ENCODE results near the gene TSLP. TPM values are rescaled to one million over a fixed set of nuclear protein-coding genes. Genes with fewer than 3 reads are reported as not detected.

The TSLP gene
- total RNA-seq, 1 experiment from 2014 or later = 1.3 TPM

DNA sequence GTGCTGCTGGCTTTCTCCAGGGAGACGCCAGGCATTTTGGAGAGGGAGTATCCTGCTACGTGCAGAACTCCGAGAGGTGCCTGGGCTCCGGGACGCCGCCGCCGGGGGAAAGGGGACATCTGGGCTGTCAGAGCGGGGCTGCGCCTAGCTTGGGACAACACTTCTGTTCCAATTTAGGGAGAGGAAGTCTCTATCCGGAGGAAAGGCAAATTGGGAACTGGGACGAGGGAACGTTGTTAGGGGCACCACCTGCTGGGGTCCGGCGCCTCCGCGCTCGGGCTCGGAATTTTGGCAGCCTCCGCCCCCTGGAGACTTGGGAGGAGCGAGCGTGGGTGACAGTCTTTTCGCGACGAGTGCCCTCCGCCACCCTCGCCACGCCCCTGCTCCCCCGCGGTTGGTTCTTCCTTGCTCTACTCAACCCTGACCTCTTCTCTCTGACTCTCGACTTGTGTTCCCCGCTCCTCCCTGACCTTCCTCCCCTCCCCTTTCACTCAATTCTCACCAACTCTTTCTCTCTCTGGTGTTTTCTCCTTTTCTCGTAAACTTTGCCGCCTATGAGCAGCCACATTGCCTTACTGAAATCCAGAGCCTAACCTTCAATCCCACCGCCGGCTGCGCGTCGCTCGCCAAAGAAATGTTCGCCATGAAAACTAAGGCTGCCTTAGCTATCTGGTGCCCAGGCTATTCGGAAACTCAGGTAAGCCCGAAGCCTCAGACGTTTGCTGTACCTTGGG is 1.6 kb downstream of the TSLP start:
- intact Hi-C loops (cut with micrococcal nuclease; ENCODE audit: unreplicated experiment) = no loop called here
- Histone ChIP-seq H3K27me3 (replicated peaks; ENCODE audit: insufficient read depth, low read depth, low read length, poor library complexity) (peaks cover 48% of the 10 kb centered on the region), H3K27ac (ENCODE audit: low read depth, low read length, poor library complexity, severe bottlenecking) (no peak overlapping the region), H3K36me3 (ENCODE audit: insufficient read depth, low read length, poor library complexity, severe bottlenecking) (no peaks in the 10 kb centered on the region), H3K4me1 (ENCODE audit: insufficient read depth, low read length, poor library complexity, severe bottlenecking) (peaks cover 6% of the 10 kb centered on the region), H3K9me3 (ENCODE audit: low read depth, low read length, poor library complexity, severe bottlenecking) (no peaks in the 10 kb centered on the region), H3K4me3 (ENCODE audit: low read depth, low read length, poor library complexity, severe bottlenecking) (peak overlapping the region; percentile 57)
- DNase-seq (ENCODE audit: low spot score) = peak; percentile 85
- BruUV-seq (replicated peaks) = no TSS peak
- CTCF ChIA-PET = no interaction called here
- TF ChIP-seq CTCF (conservative IDR thresholded peaks at IDR 0.05; ENCODE audit: low read depth, low read length) = no peak
- TF ChIP-seq EZH2 (IDR thresholded peaks at IDR 0.05; ENCODE audit: borderline replicate concordance, low read depth, low read length, poor library complexity, severe bottlenecking) = no peak
- POLR2A ChIA-PET (ENCODE audit: low non-redundant PET) = no interaction called here

DNA sequence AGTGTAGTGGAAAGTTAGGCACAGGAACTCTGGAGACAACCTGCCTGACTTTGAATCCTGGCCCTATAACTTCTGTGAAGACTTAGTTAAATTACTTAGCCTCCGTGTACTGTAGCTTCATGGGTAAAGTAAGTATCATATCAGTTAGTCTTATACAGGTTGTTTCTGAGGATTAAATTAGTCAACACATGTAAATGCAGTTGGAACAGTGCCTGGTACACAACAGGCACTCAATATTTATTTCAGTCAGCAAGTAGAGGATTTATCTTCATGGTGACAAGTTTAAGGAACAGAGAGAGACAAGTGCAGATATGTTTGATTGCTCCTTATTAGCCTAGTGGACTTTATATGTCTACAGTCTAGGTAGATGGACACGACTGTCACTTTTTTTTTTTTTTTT is 2.7 kb downstream of the TSLP start:
- no peak for DNase-seq (ENCODE audit: low spot score)
- CTCF ChIA-PET = no interaction called here
- no peak for TF ChIP-seq EZH2 (IDR thresholded peaks at IDR 0.05; ENCODE audit: borderline replicate concordance, low read depth, low read length, poor library complexity, severe bottlenecking)
- TF ChIP-seq CTCF (conservative IDR thresholded peaks at IDR 0.05; ENCODE audit: low read depth, low read length) = no peak
- H3K27me3 ChIP-seq (replicated peaks; ENCODE audit: insufficient read depth, low read depth, low read length, poor library complexity) = peaks cover 37% of the 10 kb centered on the region
- peak overlapping the region; percentile 57 for H3K4me3 ChIP-seq (ENCODE audit: low read depth, low read length, poor library complexity, severe bottlenecking)
- no TSS peak for BruUV-seq (replicated peaks)
- H3K27ac ChIP-seq (ENCODE audit: low read depth, low read length, poor library complexity, severe bottlenecking) = no peak overlapping the region
- POLR2A ChIA-PET (ENCODE audit: low non-redundant PET) = no interaction called here
- intact Hi-C loops (cut with micrococcal nuclease; ENCODE audit: unreplicated experiment) = no loop called here
- peaks cover 6% of the 10 kb centered on the region for H3K4me1 ChIP-seq (ENCODE audit: insufficient read depth, low read length, poor library complexity, severe bottlenecking)
- no peaks in the 10 kb centered on the region for H3K36me3 ChIP-seq (ENCODE audit: insufficient read depth, low read length, poor library complexity, severe bottlenecking)
- H3K9me3 ChIP-seq (ENCODE audit: low read depth, low read length, poor library complexity, severe bottlenecking) = no peaks in the 10 kb centered on the region

DNA sequence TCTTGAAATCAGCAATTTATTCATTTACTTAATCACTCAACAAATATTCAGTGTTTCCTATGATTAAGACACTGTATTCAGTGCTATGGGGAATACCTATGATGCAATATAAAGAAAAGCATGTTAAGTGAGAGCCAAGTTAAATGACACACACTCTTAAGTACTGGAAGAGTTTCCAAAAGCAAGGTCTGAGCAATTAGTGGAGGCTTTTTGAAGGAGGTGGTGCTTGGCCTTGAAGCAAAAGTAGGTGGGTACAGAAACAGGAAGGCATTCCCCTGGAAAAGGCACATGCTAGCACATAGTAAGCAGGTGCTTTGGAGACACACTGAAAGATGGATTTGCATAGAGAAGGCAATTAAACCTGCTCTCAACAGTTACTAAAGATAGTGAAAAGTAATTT is 4.0 kb downstream of the TSLP start:
- no TSS peak for BruUV-seq (replicated peaks)
- CTCF ChIA-PET = no interaction called here
- Histone ChIP-seq H3K9me3 (ENCODE audit: low read depth, low read length, poor library complexity, severe bottlenecking) (no peaks in the 10 kb centered on the region), H3K27ac (ENCODE audit: low read depth, low read length, poor library complexity, severe bottlenecking) (no peak overlapping the region), H3K4me1 (ENCODE audit: insufficient read depth, low read length, poor library complexity, severe bottlenecking) (peaks cover 6% of the 10 kb centered on the region), H3K4me3 (ENCODE audit: low read depth, low read length, poor library complexity, severe bottlenecking) (no peak overlapping the region), H3K36me3 (ENCODE audit: insufficient read depth, low read length, poor library complexity, severe bottlenecking) (no peaks in the 10 kb centered on the region), H3K27me3 (replicated peaks; ENCODE audit: insufficient read depth, low read depth, low read length, poor library complexity) (peaks cover 24% of the 10 kb centered on the region)
- DNase-seq (ENCODE audit: low spot score) = peak; percentile 56
- TF ChIP-seq CTCF (conservative IDR thresholded peaks at IDR 0.05; ENCODE audit: low read depth, low read length) (no peak), EZH2 (IDR thresholded peaks at IDR 0.05; ENCODE audit: borderline replicate concordance, low read depth, low read length, poor library complexity, severe bottlenecking) (no peak)
- POLR2A ChIA-PET (ENCODE audit: low non-redundant PET) = no interaction called here
- intact Hi-C loops (cut with micrococcal nuclease; ENCODE audit: unreplicated experiment) = no loop called here

Data from A673 (cell line).